ENCODE measurements around the gene BRD1. TPM values are rescaled to one million over a fixed set of nuclear protein-coding genes. Genes with fewer than 3 reads are reported as not detected.

BRD1 gene
- polyA plus RNA-seq, 1 donor from 2014 or later, result 79.3 TPM

- no peak overlapping the region for H3K9ac ChIP-seq (ENCODE audit: low read length)
- H3K9me3 ChIP-seq (ENCODE audit: low read length), result peaks cover 3% of the 10 kb centered on the region
- no peaks in the 10 kb centered on the region for H4K20me1 ChIP-seq (ENCODE audit: insufficient read depth)
- no peak overlapping the region for H3K4me2 ChIP-seq (ENCODE audit: low read length)
- TF ChIP-seq CTCF (IDR thresholded peaks at IDR 0.05; ENCODE audit: poor library complexity, severe bottlenecking), result no peak
- no peak for TF ChIP-seq POLR2AphosphoS5 (IDR thresholded peaks at IDR 0.05)
- no peak for TF ChIP-seq RAD21 (conservative IDR thresholded peaks at IDR 0.05)
- TF ChIP-seq EP300 (conservative IDR thresholded peaks at IDR 0.05; ENCODE audit: poor library complexity, severe bottlenecking), result no peak
- no peak for TF ChIP-seq EZH2 (IDR thresholded peaks at IDR 0.05; ENCODE audit: borderline replicate concordance, insufficient read depth, low read length, poor library complexity, severe bottlenecking)
- no peak for TF ChIP-seq SMC3 (conservative IDR thresholded peaks at IDR 0.05; ENCODE audit: poor library complexity)
- no peak for TF ChIP-seq REST (IDR thresholded peaks at IDR 0.05; ENCODE audit: borderline replicate concordance)
- TF ChIP-seq MXI1 (conservative IDR thresholded peaks at IDR 0.05; ENCODE audit: poor library complexity, severe bottlenecking), result no peak
- TF ChIP-seq TAF1 (IDR thresholded peaks at IDR 0.05; ENCODE audit: low read depth), result no peak
- H3K4me3 ChIP-seq (ENCODE audit: low read length), result no peak overlapping the region
- H3K27ac ChIP-seq (ENCODE audit: low read length), result no peak overlapping the region
- no peaks in the 10 kb centered on the region for H3K79me2 ChIP-seq (replicated peaks; ENCODE audit: insufficient read depth, low read length)
- no peaks in the 10 kb centered on the region for H3K27me3 ChIP-seq (ENCODE audit: insufficient read depth, low read depth, low read length)
- H3K9me2 ChIP-seq (ENCODE audit: insufficient read depth, low read length), result no peaks in the 10 kb centered on the region
- H2AFZ ChIP-seq (ENCODE audit: low read depth, low read length), result no peak overlapping the region
- H3K36me3 ChIP-seq (ENCODE audit: insufficient read depth, low read length), result no peaks in the 10 kb centered on the region
- H3F3A ChIP-seq (ENCODE audit: insufficient read depth, low read length, poor library complexity, severe bottlenecking), result no peaks in the 10 kb centered on the region
These were observed 91.7 kb downstream of the BRD1 start for GRCh38 chr22:49735901-49736421.

GRCh38 chr22:49735411-49735900 is 92.2 kb downstream of the BRD1 start:
- H3K27me3 ChIP-seq (ENCODE audit: insufficient read depth, low read depth, low read length), result no peaks in the 10 kb centered on the region
- H3K4me2 ChIP-seq (ENCODE audit: low read length), result no peak overlapping the region
- H2AFZ ChIP-seq (ENCODE audit: low read depth, low read length), result no peak overlapping the region
- no peaks in the 10 kb centered on the region for H4K20me1 ChIP-seq (ENCODE audit: insufficient read depth)
- no peak overlapping the region for H3K4me3 ChIP-seq (ENCODE audit: low read length)
- peaks cover 3% of the 10 kb centered on the region for H3K9me3 ChIP-seq (ENCODE audit: low read length)
- no peak for TF ChIP-seq TAF1 (IDR thresholded peaks at IDR 0.05; ENCODE audit: low read depth)
- TF ChIP-seq POLR2AphosphoS5 (IDR thresholded peaks at IDR 0.05), result no peak
- TF ChIP-seq EZH2 (IDR thresholded peaks at IDR 0.05; ENCODE audit: borderline replicate concordance, insufficient read depth, low read length, poor library complexity, severe bottlenecking), result no peak
- TF ChIP-seq MXI1 (conservative IDR thresholded peaks at IDR 0.05; ENCODE audit: poor library complexity, severe bottlenecking), result no peak
- no peak for TF ChIP-seq RAD21 (conservative IDR thresholded peaks at IDR 0.05)
- TF ChIP-seq REST (IDR thresholded peaks at IDR 0.05; ENCODE audit: borderline replicate concordance), result no peak
- TF ChIP-seq SMC3 (conservative IDR thresholded peaks at IDR 0.05; ENCODE audit: poor library complexity), result no peak
- no peak for TF ChIP-seq CTCF (IDR thresholded peaks at IDR 0.05; ENCODE audit: poor library complexity, severe bottlenecking)
- TF ChIP-seq EP300 (conservative IDR thresholded peaks at IDR 0.05; ENCODE audit: poor library complexity, severe bottlenecking), result no peak
- no peaks in the 10 kb centered on the region for H3K79me2 ChIP-seq (replicated peaks; ENCODE audit: insufficient read depth, low read length)
- no peaks in the 10 kb centered on the region for H3K9me2 ChIP-seq (ENCODE audit: insufficient read depth, low read length)
- H3K9ac ChIP-seq (ENCODE audit: low read length), result no peak overlapping the region
- no peaks in the 10 kb centered on the region for H3K36me3 ChIP-seq (ENCODE audit: insufficient read depth, low read length)
- H3K27ac ChIP-seq (ENCODE audit: low read length), result no peak overlapping the region
- no peaks in the 10 kb centered on the region for H3F3A ChIP-seq (ENCODE audit: insufficient read depth, low read length, poor library complexity, severe bottlenecking)

All from neural cell (in vitro differentiated cells).